PFSK-1 (cell line): ENCODE results near the gene GPRC5C.

Source experiments
- FOXP2 ChIP-seq: optimal IDR thresholded peaks from 2 replicates; pipeline ENCODE3; 2011; ENCODE audit warnings: borderline replicate concordance, control low read depth, inconsistent platforms; ENCODE audit not compliant: insufficient read depth; ENCODE audit errors: extremely low read length, extremely low read depth
- POLR2AphosphoS5 ChIP-seq: IDR thresholded peaks from 2 replicates; pipeline ENCODE4 v1.6.1; 2012; ENCODE audit warnings: low read depth, mild to moderate bottlenecking, control low read depth, low read length, moderate library complexity
- SIN3A ChIP-seq: IDR thresholded peaks from 2 replicates; pipeline ENCODE4 v1.6.1; 2012; ENCODE audit warnings: mild to moderate bottlenecking, low read length, moderate library complexity, borderline replicate concordance; ENCODE audit not compliant: insufficient read depth
- TAF1 ChIP-seq: IDR thresholded peaks from 2 replicates; pipeline ENCODE4 v1.6.1; 2012; ENCODE audit warnings: low read length, control low read depth, borderline replicate concordance; ENCODE audit not compliant: insufficient read depth
- TF ChIP-seq, protein P1 (sequence below), 2 experiments: IDR thresholded peaks; 2 replicates each; pipeline versions ENCODE4 v1.6.1 to v1.8.0; 2011 to 2012; ENCODE audit warnings: low read depth in 2 of 2, low read length in 2 of 2, control low read depth in 1 of 2, inconsistent platforms in 1 of 2, mild to moderate bottlenecking in 1 of 2, moderate library complexity in 1 of 2; ENCODE audit not compliant: insufficient read depth in 1 of 2

GPRC5C gene

GRCh38 chr17:74387365-74388218, 44.3 kb upstream of the GPRC5C start:
- TF ChIP-seq TAF1 (no peak), FOXP2 (no peak), POLR2AphosphoS5 (no peak), SIN3A (no peak)
- TF ChIP-seq, protein P1, sequence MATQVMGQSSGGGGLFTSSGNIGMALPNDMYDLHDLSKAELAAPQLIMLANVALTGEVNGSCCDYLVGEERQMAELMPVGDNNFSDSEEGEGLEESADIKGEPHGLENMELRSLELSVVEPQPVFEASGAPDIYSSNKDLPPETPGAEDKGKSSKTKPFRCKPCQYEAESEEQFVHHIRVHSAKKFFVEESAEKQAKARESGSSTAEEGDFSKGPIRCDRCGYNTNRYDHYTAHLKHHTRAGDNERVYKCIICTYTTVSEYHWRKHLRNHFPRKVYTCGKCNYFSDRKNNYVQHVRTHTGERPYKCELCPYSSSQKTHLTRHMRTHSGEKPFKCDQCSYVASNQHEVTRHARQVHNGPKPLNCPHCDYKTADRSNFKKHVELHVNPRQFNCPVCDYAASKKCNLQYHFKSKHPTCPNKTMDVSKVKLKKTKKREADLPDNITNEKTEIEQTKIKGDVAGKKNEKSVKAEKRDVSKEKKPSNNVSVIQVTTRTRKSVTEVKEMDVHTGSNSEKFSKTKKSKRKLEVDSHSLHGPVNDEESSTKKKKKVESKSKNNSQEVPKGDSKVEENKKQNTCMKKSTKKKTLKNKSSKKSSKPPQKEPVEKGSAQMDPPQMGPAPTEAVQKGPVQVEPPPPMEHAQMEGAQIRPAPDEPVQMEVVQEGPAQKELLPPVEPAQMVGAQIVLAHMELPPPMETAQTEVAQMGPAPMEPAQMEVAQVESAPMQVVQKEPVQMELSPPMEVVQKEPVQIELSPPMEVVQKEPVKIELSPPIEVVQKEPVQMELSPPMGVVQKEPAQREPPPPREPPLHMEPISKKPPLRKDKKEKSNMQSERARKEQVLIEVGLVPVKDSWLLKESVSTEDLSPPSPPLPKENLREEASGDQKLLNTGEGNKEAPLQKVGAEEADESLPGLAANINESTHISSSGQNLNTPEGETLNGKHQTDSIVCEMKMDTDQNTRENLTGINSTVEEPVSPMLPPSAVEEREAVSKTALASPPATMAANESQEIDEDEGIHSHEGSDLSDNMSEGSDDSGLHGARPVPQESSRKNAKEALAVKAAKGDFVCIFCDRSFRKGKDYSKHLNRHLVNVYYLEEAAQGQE (IDR thresholded peaks at IDR 0.05; ENCODE audit: insufficient read depth in 1 of 2, low read depth in 2 of 2, low read length in 2 of 2), result no peak

DNA sequence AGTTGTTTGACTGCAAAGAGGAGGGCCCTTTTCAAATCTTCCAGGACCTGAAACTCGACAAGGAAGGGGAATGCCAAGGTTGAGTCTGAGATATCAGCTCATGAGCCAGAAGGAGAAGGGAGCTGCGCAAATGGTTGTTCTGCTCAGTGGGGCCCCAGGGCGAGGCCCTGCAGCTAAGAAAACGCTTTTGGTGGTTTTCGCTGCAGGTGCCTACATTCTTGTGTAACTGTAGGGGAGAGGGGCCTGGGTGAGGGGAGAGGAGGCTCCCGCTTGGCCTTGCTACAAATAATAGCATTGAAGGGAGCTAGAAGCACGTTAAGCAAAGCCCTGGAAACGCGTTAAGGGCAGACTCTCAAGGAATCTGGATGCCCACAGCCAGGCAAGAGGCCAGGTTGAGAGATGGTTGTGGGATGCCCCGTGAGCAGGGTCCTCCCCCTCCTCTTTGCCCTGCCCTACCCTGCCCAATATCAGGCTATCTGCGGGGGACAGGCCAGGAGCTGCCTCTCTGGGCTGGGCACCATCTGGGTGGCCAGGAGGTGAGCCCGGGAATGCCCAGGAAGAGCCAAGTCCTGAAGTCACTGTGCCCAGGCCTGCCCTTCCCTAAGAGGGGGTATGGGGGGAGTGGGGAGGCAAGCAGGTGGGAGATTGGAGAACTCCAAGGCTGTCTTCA, 42.7 kb upstream of the GPRC5C start:
- TF ChIP-seq FOXP2 (no peak), SIN3A (no peak), TAF1 (no peak), POLR2AphosphoS5 (no peak)
- TF ChIP-seq, protein P1 (IDR thresholded peaks at IDR 0.05; ENCODE audit: insufficient read depth in 1 of 2, low read depth in 2 of 2, low read length in 2 of 2), result no peak

- TF ChIP-seq SIN3A, result no peak
- TF ChIP-seq POLR2AphosphoS5, result no peak
- no peak for TF ChIP-seq TAF1
- TF ChIP-seq, protein P1 (IDR thresholded peaks at IDR 0.05; ENCODE audit: insufficient read depth in 1 of 2, low read depth in 2 of 2, low read length in 2 of 2), result no peak
- no peak for TF ChIP-seq FOXP2
Observed at GRCh38 chr17:74389937-74390679, 41.8 kb upstream of the GPRC5C start.

GRCh38 chr17:74390680-74391653, 40.9 kb upstream of the GPRC5C start:
- TF ChIP-seq SIN3A (no peak), FOXP2 (no peak), POLR2AphosphoS5 (no peak), TAF1 (no peak)
- TF ChIP-seq, protein P1 (IDR thresholded peaks at IDR 0.05; ENCODE audit: insufficient read depth in 1 of 2, low read depth in 2 of 2, low read length in 2 of 2), result no peak
